ENCODE data around the gene ZCCHC7. TPM values are rescaled to one million over a fixed set of nuclear protein-coding genes. Genes with fewer than 3 reads are reported as not detected.
A peak's percentile ranks its signal among the peaks of the same experiment; 100 is the strongest.

ZCCHC7 gene
- total RNA-seq, 1 experiment from 2014 or later = 27.9 TPM

- POLR2A ChIA-PET (ENCODE audit: low non-redundant PET) = no interaction called here
- DNase-seq (ENCODE audit: low spot score) = no peak
- Histone ChIP-seq H3K9me3 (ENCODE audit: low read depth, low read length, poor library complexity, severe bottlenecking) (no peaks in the 10 kb centered on the region), H3K4me1 (ENCODE audit: insufficient read depth, low read length, poor library complexity, severe bottlenecking) (peaks cover 10% of the 10 kb centered on the region), H3K27ac (ENCODE audit: low read depth, low read length, poor library complexity, severe bottlenecking) (peak overlapping the region; percentile 33), H3K4me3 (ENCODE audit: low read depth, low read length, poor library complexity, severe bottlenecking) (no peak overlapping the region), H3K27me3 (replicated peaks; ENCODE audit: insufficient read depth, low read depth, low read length, poor library complexity) (no peaks in the 10 kb centered on the region), H3K36me3 (ENCODE audit: insufficient read depth, low read length, poor library complexity, severe bottlenecking) (no peaks in the 10 kb centered on the region)
- BruUV-seq (replicated peaks) = no TSS peak
- CTCF ChIA-PET = no interaction called here
- intact Hi-C loops (cut with micrococcal nuclease; ENCODE audit: unreplicated experiment) = no loop called here
- TF ChIP-seq CTCF (conservative IDR thresholded peaks at IDR 0.05; ENCODE audit: low read depth, low read length) (no peak), EZH2 (IDR thresholded peaks at IDR 0.05; ENCODE audit: borderline replicate concordance, low read depth, low read length, poor library complexity, severe bottlenecking) (no peak)
Measured at GRCh38 chr9:37167456-37168047, 47.2 kb downstream of the ZCCHC7 start.

GRCh38 chr9:37172557-37172956 is 52.2 kb downstream of the ZCCHC7 start:
- DNase-seq (ENCODE audit: low spot score) = no peak
- no peak for TF ChIP-seq CTCF (conservative IDR thresholded peaks at IDR 0.05; ENCODE audit: low read depth, low read length)
- TF ChIP-seq EZH2 (IDR thresholded peaks at IDR 0.05; ENCODE audit: borderline replicate concordance, low read depth, low read length, poor library complexity, severe bottlenecking) = no peak
- ChIA-PET CTCF (no interaction called here), POLR2A (ENCODE audit: low non-redundant PET) (no interaction called here)
- no peaks in the 10 kb centered on the region for H3K9me3 ChIP-seq (ENCODE audit: low read depth, low read length, poor library complexity, severe bottlenecking)
- H3K27me3 ChIP-seq (replicated peaks; ENCODE audit: insufficient read depth, low read depth, low read length, poor library complexity) = no peaks in the 10 kb centered on the region
- H3K4me1 ChIP-seq (ENCODE audit: insufficient read depth, low read length, poor library complexity, severe bottlenecking) = peaks cover 4% of the 10 kb centered on the region
- H3K36me3 ChIP-seq (ENCODE audit: insufficient read depth, low read length, poor library complexity, severe bottlenecking) = no peaks in the 10 kb centered on the region
- no TSS peak for BruUV-seq (replicated peaks)
- no peak overlapping the region for H3K4me3 ChIP-seq (ENCODE audit: low read depth, low read length, poor library complexity, severe bottlenecking)
- intact Hi-C loops (cut with micrococcal nuclease; ENCODE audit: unreplicated experiment) = no loop called here
- no peak overlapping the region for H3K27ac ChIP-seq (ENCODE audit: low read depth, low read length, poor library complexity, severe bottlenecking)

- CTCF ChIA-PET = no interaction called here
- Histone ChIP-seq H3K4me1 (ENCODE audit: insufficient read depth, low read length, poor library complexity, severe bottlenecking) (no peaks in the 10 kb centered on the region), H3K27me3 (replicated peaks; ENCODE audit: insufficient read depth, low read depth, low read length, poor library complexity) (no peaks in the 10 kb centered on the region), H3K36me3 (ENCODE audit: insufficient read depth, low read length, poor library complexity, severe bottlenecking) (no peaks in the 10 kb centered on the region), H3K27ac (ENCODE audit: low read depth, low read length, poor library complexity, severe bottlenecking) (no peak overlapping the region), H3K4me3 (ENCODE audit: low read depth, low read length, poor library complexity, severe bottlenecking) (no peak overlapping the region), H3K9me3 (ENCODE audit: low read depth, low read length, poor library complexity, severe bottlenecking) (no peaks in the 10 kb centered on the region)
- DNase-seq (ENCODE audit: low spot score) = no peak
- TF ChIP-seq CTCF (conservative IDR thresholded peaks at IDR 0.05; ENCODE audit: low read depth, low read length) (no peak), EZH2 (IDR thresholded peaks at IDR 0.05; ENCODE audit: borderline replicate concordance, low read depth, low read length, poor library complexity, severe bottlenecking) (no peak)
- intact Hi-C loops (cut with micrococcal nuclease; ENCODE audit: unreplicated experiment) = no loop called here
- BruUV-seq (replicated peaks) = no TSS peak
- POLR2A ChIA-PET (ENCODE audit: low non-redundant PET) = interaction anchor here (0.6 kb wide), 1 partner anchor 13 kb away, joined by 3 read pairs; no protein-coding TSS in a partner anchor
Measured at GRCh38 chr9:37174247-37174646, 53.9 kb downstream of the ZCCHC7 start.

All from A673 (cell line).